Lung (tissue), 12 donors: ENCODE measurements around the gene KIRREL2. TPM values are rescaled to one million over a fixed set of nuclear protein-coding genes. Genes with fewer than 3 reads are reported as not detected.
"Not testable (repeated sequence)": the region's sequence is repeated elsewhere in the genome, so short reads cannot be mapped to it uniquely, and the experiment has no call there.

Experiments
- ATAC-seq: fragments of 200-7000 bp; cut with Tn5 transposase; one replicate; pipeline ENCODE4 v1.9.1; 2020; ENCODE audit warnings: moderate number of reproducible peaks; ENCODE audit not compliant: insufficient read depth, low FRiP score
- DNase-seq, 3 donors: peaks; one replicate each; pipeline ENCODE4 v3.0.0-alpha.2; 2013 to 2017
- H3K27ac ChIP-seq, 2 donors: one replicate each; pipeline ENCODE4 v1.5.1; 2013; ENCODE audit warnings: mild to moderate bottlenecking in 2 of 2, moderate library complexity in 2 of 2, control low read depth in 1 of 2, inconsistent platforms in 1 of 2, low read depth in 1 of 2, low read length in 1 of 2
- H3K27me3 ChIP-seq, 3 donors: one replicate each; pipeline ENCODE4 v1.5.1; 2013; ENCODE audit warnings: low read length in 2 of 3; ENCODE audit not compliant: control insufficient read depth in 3 of 3, insufficient read depth in 3 of 3
- H3K36me3 ChIP-seq, 4 donors: one replicate each; pipeline ENCODE4 v1.5.1; 2013; ENCODE audit warnings: low read length in 4 of 4, mild to moderate bottlenecking in 1 of 4, moderate library complexity in 1 of 4; ENCODE audit not compliant: control insufficient read depth in 4 of 4, insufficient read depth in 4 of 4
- H3K4me1 ChIP-seq, 5 donors: one replicate each; pipeline ENCODE4 v1.5.1; 2013; ENCODE audit warnings: low read length in 5 of 5, mild to moderate bottlenecking in 2 of 5, moderate library complexity in 1 of 5; ENCODE audit not compliant: control insufficient read depth in 5 of 5, insufficient read depth in 5 of 5
- H3K4me3 ChIP-seq: one replicate; pipeline ENCODE4 v1.5.1; 2013; ENCODE audit warnings: mild to moderate bottlenecking, control low read depth, moderate library complexity
- H3K9ac ChIP-seq, 2 donors: one replicate each; pipeline ENCODE4 v1.5.1; 2013; ENCODE audit warnings: low read length in 2 of 2, control low read depth in 1 of 2; ENCODE audit not compliant: insufficient read depth in 1 of 2
- H3K9me3 ChIP-seq, 4 donors: one replicate each; pipeline ENCODE4 v1.5.1; 2013; ENCODE audit warnings: low read length in 3 of 4, mild to moderate bottlenecking in 1 of 4, moderate library complexity in 1 of 4; ENCODE audit not compliant: control insufficient read depth in 4 of 4, insufficient read depth in 3 of 4
- WGBS, 2 donors: extraction: QIAGEN DNeasy Blood & Tissue Kit; methylation state at CpG; one replicate each; pipeline ENCODE4 v1.1.7; 2013; 5-methylcytosine and 5-hydroxymethylcytosine counted together
- polyA plus RNA-seq, 2 donors: library from polyadenylated mRNA; stranded (reverse); fragments of 200-250 nt; gene quantifications; one replicate each; pipeline ENCODE4 v1.2.1, GENCODE V29; 2013
- total RNA-seq, 2 donors: library from RNA; depleted of rRNA in 1 of 2; stranded (reverse); fragments of >200 nt in 1 of 2; gene quantifications; one replicate each; pipeline ENCODE4 v1.2.1, GENCODE V29; 2014 to 2021
- TF ChIP-seq, protein P1 (sequence below): IDR thresholded peaks from 2 replicates; pipeline ENCODE4 v1.5.1; 2012; ENCODE audit warnings: mild to moderate bottlenecking; ENCODE audit errors: control extremely low read depth, extremely low read depth
- donor health status: control.
- donor health status: control.
- donor health status: Bipolar disorder and iron deficiency.
- donor health status: healthy.
- donor health status: DM: yes; HTN: yes; CAD: no.

The KIRREL2 gene
- total and polyA plus RNA-seq, 4 donors = 0.04 to 1.2 (median 0.10) TPM; not detected in 1

DNA sequence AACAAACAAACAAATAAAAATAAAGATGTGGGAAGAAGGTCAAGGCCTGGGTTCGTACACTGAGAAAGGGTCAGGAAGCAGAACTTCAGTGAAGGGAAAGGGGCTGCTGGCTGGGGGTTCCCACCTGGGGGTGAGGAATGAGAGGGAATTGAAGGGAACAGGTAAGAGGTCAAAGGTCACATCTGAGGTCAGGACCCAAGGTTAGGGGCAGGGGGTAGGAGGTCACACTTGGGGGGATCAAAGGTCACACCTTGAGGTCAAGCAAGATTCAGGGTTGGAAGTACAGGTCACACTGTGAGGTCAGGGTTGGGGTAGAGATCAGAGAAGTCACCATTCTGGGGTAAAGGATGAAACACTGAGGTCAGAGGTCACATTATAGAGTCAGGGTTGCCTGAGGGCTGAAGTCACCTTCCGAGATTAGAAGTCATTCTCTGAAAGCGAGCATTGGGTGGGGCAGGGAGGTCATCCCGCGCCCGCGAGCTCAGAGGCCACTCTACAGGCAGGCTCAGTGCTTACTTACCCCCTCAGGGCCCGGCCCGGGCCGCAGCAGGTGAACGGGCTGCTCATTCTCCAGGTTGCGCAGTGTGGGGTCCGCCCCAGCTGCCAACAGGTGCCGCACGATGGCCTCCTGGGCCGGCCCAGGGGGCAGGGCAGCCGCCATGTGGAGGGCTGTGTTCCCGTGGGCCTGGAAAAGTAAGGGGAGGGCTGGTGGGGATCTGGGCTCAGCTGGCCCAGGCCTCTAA lies 32.8 kb downstream of the KIRREL2 start:
- Histone ChIP-seq H3K9me3 (no peaks in the 10 kb centered on the region), H3K4me1 (no peaks in the 10 kb centered on the region), H3K36me3 (peaks cover 0 to 35% (median 8%) of the 10 kb centered on the region in 4 donors), H3K27me3 (no peaks in the 10 kb centered on the region), H3K4me3 (no peak overlapping the region), H3K27ac (no peak overlapping the region), H3K9ac (no peak overlapping the region)
- DNase-seq = no peak
- no peak for ATAC-seq
- 95 to 96% methylated on average over 18 of the region's 18 CpGs for WGBS, 2 donors
- TF ChIP-seq, protein P1, sequence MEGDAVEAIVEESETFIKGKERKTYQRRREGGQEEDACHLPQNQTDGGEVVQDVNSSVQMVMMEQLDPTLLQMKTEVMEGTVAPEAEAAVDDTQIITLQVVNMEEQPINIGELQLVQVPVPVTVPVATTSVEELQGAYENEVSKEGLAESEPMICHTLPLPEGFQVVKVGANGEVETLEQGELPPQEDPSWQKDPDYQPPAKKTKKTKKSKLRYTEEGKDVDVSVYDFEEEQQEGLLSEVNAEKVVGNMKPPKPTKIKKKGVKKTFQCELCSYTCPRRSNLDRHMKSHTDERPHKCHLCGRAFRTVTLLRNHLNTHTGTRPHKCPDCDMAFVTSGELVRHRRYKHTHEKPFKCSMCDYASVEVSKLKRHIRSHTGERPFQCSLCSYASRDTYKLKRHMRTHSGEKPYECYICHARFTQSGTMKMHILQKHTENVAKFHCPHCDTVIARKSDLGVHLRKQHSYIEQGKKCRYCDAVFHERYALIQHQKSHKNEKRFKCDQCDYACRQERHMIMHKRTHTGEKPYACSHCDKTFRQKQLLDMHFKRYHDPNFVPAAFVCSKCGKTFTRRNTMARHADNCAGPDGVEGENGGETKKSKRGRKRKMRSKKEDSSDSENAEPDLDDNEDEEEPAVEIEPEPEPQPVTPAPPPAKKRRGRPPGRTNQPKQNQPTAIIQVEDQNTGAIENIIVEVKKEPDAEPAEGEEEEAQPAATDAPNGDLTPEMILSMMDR = no peak

DNA sequence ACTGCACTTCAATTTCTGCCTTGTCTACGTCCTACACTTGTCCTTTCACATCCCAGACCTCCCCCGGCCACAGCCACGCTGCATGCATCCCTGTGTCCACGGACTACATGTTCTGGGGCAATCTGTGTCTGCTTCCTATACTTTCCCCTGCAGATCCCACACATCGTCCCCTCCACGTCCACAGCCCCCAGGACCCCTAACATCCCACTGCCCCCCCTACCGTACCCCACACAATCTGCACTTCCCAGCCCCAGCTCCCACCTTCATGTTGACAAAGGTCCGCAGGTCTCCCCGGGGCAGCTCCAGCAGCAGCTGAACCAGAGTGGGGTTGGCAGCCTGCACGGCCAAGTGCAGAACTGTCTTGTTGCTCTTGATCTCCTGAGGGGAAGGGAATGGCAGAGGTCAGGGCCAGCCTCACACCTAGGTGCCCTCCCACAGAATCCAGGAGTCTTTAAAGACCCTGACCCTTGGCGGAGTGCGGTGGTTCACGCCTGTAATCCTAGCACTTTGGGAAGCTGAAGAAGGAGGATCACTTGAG lies 33.5 kb downstream of the KIRREL2 start:
- no peak overlapping the region for H3K27ac ChIP-seq
- ATAC-seq (no peak), DNase-seq (no peak)
- H3K9ac ChIP-seq = no peak overlapping the region
- 96% methylated on average over 13 of the region's 13 CpGs for WGBS, 2 donors
- no peaks in the 10 kb centered on the region for H3K27me3 ChIP-seq
- no peak overlapping the region for H3K4me3 ChIP-seq
- TF ChIP-seq, protein P1 = no peak
- no peaks in the 10 kb centered on the region for H3K9me3 ChIP-seq
- H3K4me1 ChIP-seq = no peaks in the 10 kb centered on the region
- peaks cover 0 to 36% (median 9%) of the 10 kb centered on the region in 4 donors for H3K36me3 ChIP-seq

DNA sequence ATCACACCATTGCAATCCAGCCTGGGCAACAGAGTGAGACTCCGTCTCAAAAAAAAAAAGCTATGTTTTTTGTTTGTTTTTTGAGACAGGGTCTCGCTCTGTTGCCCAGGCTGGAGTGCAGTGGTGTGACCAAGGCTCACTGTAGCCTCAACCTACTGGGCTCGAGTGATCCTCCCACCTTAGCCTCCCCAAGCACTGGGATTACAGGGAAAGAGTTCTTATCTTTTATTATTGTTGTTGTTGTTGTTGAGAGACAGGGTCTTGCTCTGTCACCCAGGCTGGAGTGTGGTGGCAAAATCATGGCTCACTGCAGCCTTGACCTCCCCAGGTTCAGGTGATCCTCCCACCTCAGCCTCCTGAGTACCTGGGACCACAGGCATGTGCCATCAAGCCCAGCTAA lies 35.1 kb downstream of the KIRREL2 start:
- not testable (repeated sequence) for H3K27ac ChIP-seq, ATAC-seq, DNase-seq, H3K4me3 ChIP-seq, H3K27me3 ChIP-seq, H3K4me1 ChIP-seq, H3K9me3 ChIP-seq, H3K9ac ChIP-seq
- H3K36me3 ChIP-seq = peaks cover 0 to 43% (median 10%) of the 10 kb centered on the region in 4 donors
- WGBS, 2 donors = 95 to 96% methylated on average over 3 of the region's 3 CpGs

DNA sequence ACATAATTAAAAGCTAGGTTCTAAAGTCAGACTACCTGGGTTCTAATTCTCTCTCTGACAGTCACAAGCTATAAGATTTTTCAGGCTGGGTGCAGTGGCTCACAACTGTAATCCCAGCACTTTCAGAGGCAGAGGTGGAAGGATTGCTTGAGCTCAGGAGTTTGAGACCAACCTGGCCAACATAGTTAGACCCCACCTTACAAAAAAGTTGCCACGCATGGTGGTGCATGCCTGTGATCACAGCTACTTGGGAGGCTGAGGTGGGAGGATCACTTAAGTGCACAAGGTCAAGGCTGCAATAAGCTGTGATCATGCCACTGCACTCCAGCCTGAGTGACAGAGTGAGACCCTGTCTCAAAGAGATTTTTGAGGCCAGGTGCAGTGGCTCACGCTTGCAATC lies 37.6 kb downstream of the KIRREL2 start:
- H3K9ac ChIP-seq = no peak overlapping the region
- H3K27me3 ChIP-seq = no peaks in the 10 kb centered on the region
- no peak overlapping the region for H3K4me3 ChIP-seq
- TF ChIP-seq, protein P1 = no peak
- peaks cover 0 to 34% (median 7%) of the 10 kb centered on the region in 4 donors for H3K36me3 ChIP-seq
- H3K4me1 ChIP-seq = peaks cover 0 to 9% (median 0%) of the 10 kb centered on the region in 5 donors
- no peak for DNase-seq
- 98 to 100% methylated on average over 2 of the region's 2 CpGs for WGBS, 2 donors
- no peak overlapping the region for H3K27ac ChIP-seq
- no peaks in the 10 kb centered on the region for H3K9me3 ChIP-seq
- no peak for ATAC-seq
